Bronchial epithelial cell (primary cell): ENCODE measurements around the gene TBC1D22A. TPM values are rescaled to one million over a fixed set of nuclear protein-coding genes. Genes with fewer than 3 reads are reported as not detected.

ENCODE experiments used
- DNase-seq: peaks from one replicate; pipeline ENCODE4 v3.0.0-alpha.2; 2010; ENCODE audit warnings: low read depth
- FAIRE-seq: peaks from 2 replicates; lab custom pipeline; 2011; peaks lifted over from hg19 to GRCh38; lab: Jason Lieb, UNC
- H3K27me3 ChIP-seq: 2 replicates; pipeline ENCODE4 v1.5.1; 2011; ENCODE audit warnings: low read length; ENCODE audit not compliant: control insufficient read depth, insufficient read depth
- H3K36me3 ChIP-seq: 2 replicates; pipeline ENCODE4 v1.5.1; 2011; ENCODE audit warnings: low read length; ENCODE audit not compliant: control insufficient read depth, insufficient read depth
- H3K4me3 ChIP-seq: 2 replicates; pipeline ENCODE4 v1.5.1; 2011; ENCODE audit warnings: mild to moderate bottlenecking, low read depth, low read length, control low read depth
- CTCF ChIP-seq: IDR thresholded peaks from 2 replicates; pipeline ENCODE4 v1.5.1; 2011; ENCODE audit warnings: mild to moderate bottlenecking, moderate library complexity, low read length, control low read depth, inconsistent platforms; ENCODE audit not compliant: insufficient read depth, severe bottlenecking
- total RNA-seq: library from RNA; depleted of rRNA; stranded (reverse); fragments of >200 nt; gene quantifications from 2 replicates; pipeline ENCODE4 v1.2.1, GENCODE V29; 2014

Gene TBC1D22A
- total RNA-seq, 1 donor from 2014 or later = 10.0 TPM

DNA sequence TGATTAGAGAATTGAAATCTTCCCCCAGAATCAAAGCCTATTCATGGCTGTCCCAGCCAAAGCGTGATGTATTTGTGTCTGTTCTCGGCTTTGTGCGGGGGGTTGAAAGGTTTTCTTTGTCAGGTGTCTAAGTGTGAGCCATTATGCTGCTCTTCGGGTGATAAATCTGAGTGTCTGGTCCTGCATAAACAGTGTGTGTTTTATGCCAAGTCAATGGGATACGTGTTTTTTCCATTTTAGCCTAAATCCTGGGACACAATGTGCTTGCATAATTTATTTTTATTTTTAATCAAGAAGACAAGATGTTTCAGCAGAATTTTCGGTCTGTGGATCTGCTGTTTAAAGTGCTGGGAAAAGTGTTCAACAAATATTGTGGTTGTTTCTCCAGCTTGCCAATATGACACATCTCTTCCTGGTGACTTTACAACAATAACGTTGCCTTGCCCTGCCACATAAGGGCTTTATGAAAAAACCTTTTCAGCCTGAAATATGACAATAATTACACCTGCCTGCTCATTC is 267.8 kb downstream of the TBC1D22A start:
- DNase-seq (no peak), FAIRE-seq (no peak)
- Histone ChIP-seq H3K36me3 (peaks cover 1% of the 10 kb centered on the region), H3K27me3 (no peaks in the 10 kb centered on the region), H3K4me3 (no peak overlapping the region)
- no peak for TF ChIP-seq CTCF

DNA sequence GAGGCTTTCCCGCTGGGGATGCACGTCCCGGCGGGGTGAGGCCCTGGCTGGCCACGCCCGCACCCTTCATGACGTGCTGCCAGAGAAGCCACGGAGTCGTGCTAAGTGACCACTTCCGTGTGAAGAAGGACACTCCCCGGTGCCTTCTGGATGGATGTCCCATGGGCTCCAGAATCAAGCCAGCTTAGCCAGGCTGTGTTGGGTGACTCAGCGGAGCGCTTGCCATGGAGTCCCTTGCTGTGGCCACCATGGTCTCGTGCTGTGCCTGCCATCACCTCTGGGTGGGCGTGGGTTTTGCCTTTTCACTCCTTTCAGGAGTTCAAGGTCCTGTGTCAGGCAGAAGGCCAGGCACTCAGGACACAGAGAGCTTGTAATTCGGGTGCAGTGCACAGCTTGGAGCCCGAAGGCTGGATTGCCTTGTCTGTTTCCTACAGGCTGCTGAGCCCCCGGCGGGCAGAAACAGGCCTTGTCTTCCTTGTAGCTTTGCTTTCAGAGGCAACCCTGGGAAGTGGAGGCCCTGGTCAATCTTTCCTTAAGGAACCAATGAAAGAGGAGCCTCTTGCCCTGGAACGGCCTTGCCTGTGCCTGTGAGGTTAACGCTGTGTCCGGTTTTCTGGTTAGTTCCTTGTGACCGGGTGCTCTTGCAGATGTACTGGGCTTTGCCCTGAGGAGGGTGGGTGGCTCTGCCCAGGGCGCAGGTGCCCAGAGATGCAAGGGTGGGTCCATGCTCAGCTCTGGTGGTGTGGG is 268.6 kb downstream of the TBC1D22A start:
- no peak for FAIRE-seq
- Histone ChIP-seq H3K4me3 (no peak overlapping the region), H3K27me3 (no peaks in the 10 kb centered on the region), H3K36me3 (peaks cover 1% of the 10 kb centered on the region)
- DNase-seq = no peak
- no peak for TF ChIP-seq CTCF

DNA sequence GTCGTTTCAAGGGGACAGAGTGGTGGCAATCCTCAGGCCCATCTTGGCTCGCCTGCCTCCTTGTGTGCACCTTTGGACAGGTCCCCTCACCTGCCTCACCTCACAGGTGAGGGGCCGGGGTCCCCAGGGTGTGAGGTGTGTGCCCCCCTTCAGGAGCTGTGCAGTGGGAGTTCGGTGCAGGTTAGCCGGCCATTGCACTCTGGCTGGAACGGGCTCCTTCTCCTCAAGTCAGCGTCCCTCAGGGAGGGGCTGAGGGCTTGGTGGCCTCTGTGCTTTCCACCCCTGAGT is 269.1 kb downstream of the TBC1D22A start:
- no peak for TF ChIP-seq CTCF
- DNase-seq (no peak), FAIRE-seq (peak; percentile 32)
- Histone ChIP-seq H3K4me3 (no peak overlapping the region), H3K27me3 (no peaks in the 10 kb centered on the region), H3K36me3 (peaks cover 1% of the 10 kb centered on the region)

- H3K27me3 ChIP-seq = no peaks in the 10 kb centered on the region
- no peak overlapping the region for H3K4me3 ChIP-seq
- FAIRE-seq (peak; percentile 76), DNase-seq (no peak)
- no peak for TF ChIP-seq CTCF
- H3K36me3 ChIP-seq = peaks cover 3% of the 10 kb centered on the region
Observed at GRCh38 chr22:47032091-47032943, 269.9 kb downstream of the TBC1D22A start.

GRCh38 chr22:47032956-47033647 is 270.7 kb downstream of the TBC1D22A start:
- peaks cover 3% of the 10 kb centered on the region for H3K36me3 ChIP-seq
- DNase-seq (peak; percentile 11), FAIRE-seq (no peak)
- no peak overlapping the region for H3K4me3 ChIP-seq
- no peaks in the 10 kb centered on the region for H3K27me3 ChIP-seq
- TF ChIP-seq CTCF = no peak
